K562 (cell line): ENCODE measurements around the gene CD226. TPM values are rescaled to one million over a fixed set of nuclear protein-coding genes. Genes with fewer than 3 reads are reported as not detected.
A peak's percentile ranks its signal among the peaks of the same experiment; 100 is the strongest.
"Not testable (repeated sequence)": the region's sequence is repeated elsewhere in the genome, so short reads cannot be mapped to it uniquely, and the experiment has no call there.

ENCODE experiments used
- ATAC-seq: fragments of 200-7000 bp; cut with Tn5 transposase; 3 replicates; pipeline ENCODE4 v1.9.1; 2020; ENCODE audit warnings: moderate library complexity
- BruUV-seq: library from RNA; stranded (reverse); fragments of 400-500 nt; replicated peaks from 2 replicates; lab custom pipeline; 2021; lab: Mats Ljungman, UMichigan
- CTCF ChIA-PET: fragments of 300-600 bp; formaldehyde crosslinking; extraction: SDS; loops from one replicate; lab custom pipeline; 2021; ENCODE audit warnings: low intra/inter-chr PET ratio; lab: Yijun Ruan, JAX
- POLR2A ChIA-PET: fragments of 300-600, 350-650 bp; sonication (Branson Sonifier 250); formaldehyde crosslinking; extraction: SDS; loops from one replicate; lab custom pipeline; 2021; ENCODE audit warnings: antibody characterized with exemption, inconsistent platforms; lab: Yijun Ruan, JAX
- DNase-seq, 4 experiments: peaks; one replicate each; pipeline versions ENCODE4 v3.0.0 to v3.0.0-alpha.2; 2011 to 2018; ENCODE audit warnings: low spot score in 3 of 4, mixed read lengths in 3 of 4; ENCODE audit errors: extremely low read depth in 1 of 4
- FAIRE-seq: peaks from 2 replicates; lab custom pipeline; 2011; peaks lifted over from hg19 to GRCh38; lab: Jason Lieb, UNC
- H2AFZ ChIP-seq: 2 replicates; pipeline ENCODE4 v1.6.0; 2011; ENCODE audit warnings: low read depth, low read length, control low read depth, inconsistent platforms
- H3K27ac ChIP-seq: fragments of 200-600 bp; 3 replicates; pipeline ENCODE4 v1.8.0; 2011; ENCODE audit warnings: low read depth, mild to moderate bottlenecking, control low read depth, inconsistent platforms, low read length, moderate library complexity, mixed read lengths; ENCODE audit errors: extremely low read depth
- H3K27me3 ChIP-seq, 2 experiments: fragments of 300-600 bp in 1 of 2; 2 replicates in 1 of 2; 3 replicates in 1 of 2; pipeline versions ENCODE4 v1.6.0 to v1.8.0; 2011; ENCODE audit warnings: inconsistent platforms in 2 of 2, low read length in 2 of 2, mild to moderate bottlenecking in 1 of 2, mixed read lengths in 1 of 2, moderate library complexity in 1 of 2; ENCODE audit not compliant: control insufficient read depth in 2 of 2, insufficient read depth in 2 of 2
- H3K36me3 ChIP-seq: fragments of 300-600 bp; 3 replicates; pipeline ENCODE4 v1.8.0; 2011; ENCODE audit warnings: mild to moderate bottlenecking, low read length, inconsistent platforms; ENCODE audit not compliant: control insufficient read depth, insufficient read depth
- H3K4me1 ChIP-seq, 2 experiments: fragments of 200-600 bp in 1 of 2; replicated peaks in 1 of 2; 2 replicates in 1 of 2; 3 replicates in 1 of 2; pipeline versions ENCODE4 v1.5.1 to v1.8.0; 2011; ENCODE audit warnings: inconsistent platforms in 2 of 2, low read length in 2 of 2, mild to moderate bottlenecking in 1 of 2, mixed read lengths in 1 of 2, moderate library complexity in 1 of 2; ENCODE audit not compliant: control insufficient read depth in 2 of 2, insufficient read depth in 2 of 2
- H3K4me2 ChIP-seq: 2 replicates; pipeline ENCODE4 v1.6.1; 2011; ENCODE audit warnings: low read length, control low read depth, inconsistent platforms, mixed read lengths; ENCODE audit not compliant: insufficient read depth
- H3K4me3 ChIP-seq: fragments of 200-600 bp; sonication (generic), shearing (Covaris generic); 2 replicates; pipeline ENCODE4 v1.5.1; 2016; ENCODE audit warnings: control low read depth, inconsistent platforms
- H3K79me2 ChIP-seq: fragments of 200-600 bp; 3 replicates; pipeline ENCODE4 v1.8.0; 2011; ENCODE audit warnings: low read length, inconsistent platforms; ENCODE audit not compliant: control insufficient read depth, insufficient read depth
- H3K9ac ChIP-seq, 2 experiments: 2 replicates each; pipeline versions ENCODE4 v1.6.0 to v1.6.1; 2011; ENCODE audit warnings: low read depth in 2 of 2, low read length in 2 of 2, control low read depth in 1 of 2, inconsistent platforms in 1 of 2, mild to moderate bottlenecking in 1 of 2, mixed read lengths in 1 of 2; ENCODE audit not compliant: insufficient read depth in 1 of 2
- H3K9me1 ChIP-seq: one replicate; pipeline ENCODE4 v1.6.0; 2011; ENCODE audit warnings: inconsistent platforms, mild to moderate bottlenecking, low read length, moderate library complexity; ENCODE audit not compliant: control insufficient read depth, insufficient read depth
- H3K9me3 ChIP-seq: replicated peaks from 2 replicates; pipeline ENCODE4 v1.5.1; 2011; ENCODE audit warnings: low read depth, low read length, inconsistent platforms; ENCODE audit not compliant: control insufficient read depth, insufficient read depth
- H4K20me1 ChIP-seq: replicated peaks from 2 replicates; pipeline ENCODE4 v1.6.1; 2011; ENCODE audit warnings: low read length, inconsistent platforms, mixed read lengths; ENCODE audit not compliant: control insufficient read depth, insufficient read depth
- CEBPG ChIP-seq, 3 experiments: fragments of 200-800 bp in 1 of 3; sonication (Bioruptor generic) in 1 of 3; sonication (generic) in 1 of 3; formaldehyde crosslinking in 1 of 3; IDR thresholded peaks in 2 of 3; conservative IDR thresholded peaks in 1 of 3; 2 replicates each; pipeline versions ENCODE4 v1.6.1 to v1.8.0; 2016 to 2022; ENCODE audit warnings: missing compliant biosample characterization in 2 of 3, missing genetic modification characterization in 2 of 3, mild to moderate bottlenecking in 1 of 3, missing genetic modification reagents in 1 of 3
- ESRRA ChIP-seq: fragments of 450-650 bp; IDR thresholded peaks from 2 replicates; pipeline ENCODE4 v1.6.1; 2014; ENCODE audit warnings: low read depth, mild to moderate bottlenecking, moderate library complexity, borderline replicate concordance
- WGBS: fragments of 100-300 bp; shearing (Covaris generic); methylation state at CpG from one replicate; pipeline ENCODE4 v1.1.6; 2016; ENCODE audit warnings: low coverage, mixed read lengths; ENCODE audit not compliant: insufficient coverage; ENCODE audit errors: missing lambda C conversion rate; 5-methylcytosine and 5-hydroxymethylcytosine counted together
- in situ Hi-C: fragments of 300-500 bp; cut with MboI; formaldehyde crosslinking; loops from 4 replicates; pipeline ENCODE4 v1.15.0; 2018; ENCODE audit warnings: inconsistent platforms, mixed read lengths
- intact Hi-C: fragments of 100-400 bp; cut with micrococcal nuclease; formaldehyde crosslinking; loops from 2 replicates; pipeline ENCODE4 v1.14.2; 2022
- polyA plus RNA-seq, 8 experiments: library from polyadenylated mRNA; depleted of rRNA in 4 of 8; stranded (reverse) in 5 of 8; unstranded in 3 of 8; fragments of >200 nt; fragmentation: Nextera tagmentation in 2 of 8; fragmentation: Illumina TruSeq in 1 of 8; extraction: Ambion mirVana in 2 of 8; extraction: Trizol in 1 of 8; gene quantifications; 2 replicates each; pipeline versions ENCODE4 v1.2.1 to v1.2.3, GENCODE V29; 2011 to 2014; ENCODE audit warnings: inconsistent platforms in 1 of 8, missing spikeins in 1 of 8
- total RNA-seq, 7 experiments: library from RNA; depleted of rRNA in 6 of 7; stranded (reverse); fragments of >200 nt in 6 of 7; fragmentation: Illumina TruSeq in 2 of 7; extraction: Trizol in 2 of 7; gene quantifications; 2 replicates each; pipeline versions ENCODE4 v1.2.1 to v1.2.3, GENCODE V29; 2011 to 2021; ENCODE audit warnings: low replicate concordance in 1 of 7

Gene CD226
- total and polyA plus RNA-seq, 9 of the 15 experiments (the other 6 are each of a cell fraction or from before 2014, with no cell fraction given): 0.32 to 1.7 (median 0.80) TPM

DNA sequence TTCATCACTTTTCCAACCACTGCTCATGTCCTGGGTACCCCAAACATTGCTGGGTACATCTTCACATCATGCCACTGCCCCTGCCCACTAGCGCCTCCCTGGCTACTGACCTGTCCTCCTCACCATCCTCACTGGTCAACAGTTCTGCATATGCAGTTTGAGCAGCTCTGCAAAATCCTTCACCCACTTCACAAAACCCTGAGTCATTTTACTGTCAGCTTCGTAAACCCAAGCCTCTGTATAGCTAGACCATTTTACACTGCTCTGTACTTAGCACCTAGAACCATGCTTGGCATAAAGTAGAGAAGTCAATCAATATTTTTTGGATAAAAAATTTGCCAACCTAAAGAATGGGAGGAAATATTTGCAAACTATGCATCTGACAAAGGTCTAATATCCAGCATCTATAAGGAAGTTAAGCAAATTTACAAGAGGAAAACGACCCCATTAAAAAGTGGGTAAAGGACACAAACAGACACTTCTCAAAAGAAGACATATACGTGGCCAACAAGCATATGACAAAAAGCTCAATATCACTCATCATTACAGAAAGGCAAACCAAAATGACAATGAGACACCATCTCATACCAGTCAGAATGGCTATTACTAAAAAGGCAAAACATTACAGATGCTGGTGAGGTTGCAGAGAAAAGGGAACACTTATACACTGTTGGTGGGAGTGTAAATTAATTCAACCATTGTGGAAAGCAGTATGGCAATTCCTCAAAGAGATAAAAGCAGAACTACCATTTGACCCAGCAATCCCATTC, 48.3 kb downstream of the CD226 start:
- POLR2A ChIA-PET: interaction anchor here (0.7 kb wide), 1 partner anchor 1207 kb away, joined by 4 read pairs; no protein-coding TSS in a partner anchor
- H3K79me2 ChIP-seq, in situ Hi-C loops, intact Hi-C loops, H3K9ac ChIP-seq, DNase-seq, H2AFZ ChIP-seq, FAIRE-seq, H3K9me3 ChIP-seq, H3K36me3 ChIP-seq, H4K20me1 ChIP-seq, H3K4me3 ChIP-seq, CTCF ChIA-PET, H3K27ac ChIP-seq, H3K4me1 ChIP-seq, H3K27me3 ChIP-seq, H3K9me1 ChIP-seq, ATAC-seq, H3K4me2 ChIP-seq, BruUV-seq: not testable (repeated sequence)
- WGBS: 15% methylated on average over 4 of the region's 4 CpGs

GRCh38 chr18:69898241-69898861, 49.3 kb downstream of the CD226 start:
- Histone ChIP-seq H3K27me3 (no peaks in the 10 kb centered on the region), H3K9ac (no peak overlapping the region), H3K4me2 (peak overlapping the region; percentile 18; the same call in 1 of the 2 replicates), H2AFZ (no peak overlapping the region), H3K36me3 (no peaks in the 10 kb centered on the region), H3K9me3 (no peaks in the 10 kb centered on the region), H3K4me1 (no peaks in the 10 kb centered on the region), H3K79me2 (no peaks in the 10 kb centered on the region), H3K27ac (no peak overlapping the region), H4K20me1 (no peaks in the 10 kb centered on the region), H3K4me3 (no peak overlapping the region), H3K9me1 (no peaks in the 10 kb centered on the region)
- 12% methylated on average over 10 of the region's 11 CpGs for WGBS
- intact Hi-C loops (no loop called here), in situ Hi-C loops (no loop called here)
- ChIA-PET POLR2A (interaction anchor here (0.7 kb wide), 1 partner anchor 1206 kb away, joined by 4 read pairs; no protein-coding TSS in a partner anchor), CTCF (no interaction called here)
- TF ChIP-seq ESRRA (peak; percentile 29; the same call in 1 of the 2 replicates), CEBPG (CRISPR knock-in tag; IDR thresholded peaks at IDR 0.05) (no peak), CEBPG (tag; conservative IDR thresholded peaks at IDR 0.05 in 1 of 2, IDR thresholded peaks at IDR 0.05 in 1 of 2) (no peak)
- ATAC-seq: no peak
- no peak for FAIRE-seq
- DNase-seq: no peak
- no TSS peak for BruUV-seq
